Measurements from ENCODE around the gene ADRM1.

ADRM1 gene

DNA sequence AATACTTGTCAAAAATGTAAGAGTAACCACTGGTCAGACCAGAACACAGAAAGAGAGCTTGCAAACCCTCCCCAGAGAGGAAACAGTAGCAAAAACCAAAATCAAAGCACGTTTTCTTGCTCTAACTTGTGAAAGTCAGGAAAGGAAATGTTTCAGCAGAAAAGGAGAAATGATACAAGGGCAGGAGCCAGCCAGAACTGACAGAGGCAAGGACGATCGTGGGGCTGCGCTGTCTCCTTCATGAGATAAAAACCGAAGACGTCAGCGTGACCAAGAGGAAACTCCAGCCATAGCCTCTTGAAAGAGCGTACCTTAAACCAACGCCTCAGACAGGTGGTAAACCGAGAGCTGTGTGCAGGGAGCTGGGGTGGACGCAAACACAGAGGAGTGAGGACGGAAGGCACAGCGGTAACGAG lies 36.9 kb downstream of the ADRM1 start:
- DNase-seq (ENCODE audit: low read depth, low spot score) = no peak

DNA sequence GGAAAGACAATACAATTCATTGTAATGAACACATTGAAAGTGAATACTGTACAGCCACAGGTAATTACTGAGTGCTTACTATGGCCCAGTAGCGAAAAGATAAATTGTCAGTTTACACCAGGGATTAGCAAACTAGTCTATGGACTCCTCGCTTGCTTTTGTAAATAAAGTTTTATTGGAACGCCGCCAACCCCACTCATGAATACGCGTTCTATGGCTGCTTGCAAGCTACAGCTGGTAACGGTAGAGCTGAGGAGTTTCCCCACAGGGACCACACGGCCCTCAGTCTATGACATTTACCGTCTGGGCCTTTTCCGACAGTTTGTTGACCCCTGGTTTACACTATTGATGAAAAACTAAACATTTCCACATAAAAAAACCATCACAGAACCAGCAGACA lies 40.1 kb downstream of the ADRM1 start:
- DNase-seq (ENCODE audit: low read depth, low spot score) = no peak

DNA sequence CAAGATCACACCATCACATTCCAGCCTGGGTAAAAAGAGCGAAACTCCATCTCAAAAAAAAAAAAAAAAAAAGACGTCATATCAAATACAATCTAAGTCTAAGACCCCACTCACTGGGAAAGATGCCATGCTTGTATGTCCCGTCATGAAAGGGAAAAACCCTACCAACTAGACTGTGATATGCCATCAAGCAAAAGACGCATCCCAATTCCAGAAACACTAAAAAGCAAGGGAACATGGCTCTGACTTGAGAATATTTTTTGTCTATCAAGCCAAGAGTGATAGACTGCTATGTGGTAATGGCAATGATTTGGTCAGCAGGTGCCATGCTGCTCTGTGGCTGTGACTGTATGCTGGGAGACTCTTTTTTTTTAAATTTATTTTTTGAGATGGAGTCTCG lies 41.3 kb downstream of the ADRM1 start:
- no peak for DNase-seq (ENCODE audit: low read depth, low spot score)

DNA sequence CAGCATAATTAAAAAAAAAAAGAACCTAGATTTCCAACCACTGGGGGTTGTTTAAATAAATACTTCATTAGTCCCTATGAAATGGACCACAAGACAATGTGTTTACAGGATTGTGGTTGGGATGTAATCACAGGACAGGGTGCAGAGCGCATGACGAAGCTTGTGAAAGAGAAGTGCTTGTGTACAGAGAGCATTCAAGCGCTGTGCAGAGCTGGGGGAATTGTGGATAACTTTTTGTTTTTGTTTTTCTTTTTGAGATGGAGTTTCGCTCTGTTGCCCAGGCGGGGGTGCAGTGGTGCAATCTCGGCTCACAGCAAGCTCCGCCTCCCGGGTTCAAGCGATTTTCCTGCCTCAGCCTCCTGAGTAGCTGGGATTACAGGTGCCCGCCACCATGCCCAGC lies 42.0 kb downstream of the ADRM1 start:
- DNase-seq (ENCODE audit: low read depth, low spot score) = no peak

DNA sequence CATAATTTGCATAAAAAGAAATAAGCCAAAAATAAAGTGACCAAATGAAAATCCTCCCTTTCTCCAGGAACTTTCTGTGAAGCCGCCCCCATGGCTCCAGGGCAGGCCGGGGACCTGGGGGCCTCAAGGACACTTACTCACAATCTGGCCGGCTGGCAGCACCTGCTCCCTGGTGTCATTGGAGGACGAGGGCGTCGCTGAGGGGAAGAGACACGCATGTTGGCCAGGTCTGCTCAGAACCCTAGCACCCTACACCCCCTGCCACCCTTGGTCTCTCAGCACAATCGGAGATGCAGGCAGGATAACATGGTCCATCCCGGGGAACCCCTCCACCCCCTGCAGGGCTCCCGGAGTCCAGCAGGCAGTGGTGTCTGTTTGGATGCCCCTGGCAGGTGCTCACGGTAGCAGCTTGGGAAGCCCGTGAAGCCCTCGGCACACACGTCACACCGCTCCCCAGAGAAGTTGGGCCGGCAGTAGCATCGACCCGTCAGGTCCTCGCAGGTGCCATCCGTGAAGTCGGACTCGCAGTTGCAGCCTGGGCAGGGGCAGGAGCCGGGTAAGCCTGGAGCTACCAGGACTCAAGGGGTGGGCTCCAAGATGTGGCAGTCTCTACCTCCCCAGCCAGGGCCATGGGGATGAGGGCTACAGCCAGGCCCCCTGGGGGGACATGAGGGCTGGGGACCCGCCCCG lies 43.0 kb downstream of the ADRM1 start:
- DNase-seq (ENCODE audit: low read depth, low spot score) = no peak

DNA sequence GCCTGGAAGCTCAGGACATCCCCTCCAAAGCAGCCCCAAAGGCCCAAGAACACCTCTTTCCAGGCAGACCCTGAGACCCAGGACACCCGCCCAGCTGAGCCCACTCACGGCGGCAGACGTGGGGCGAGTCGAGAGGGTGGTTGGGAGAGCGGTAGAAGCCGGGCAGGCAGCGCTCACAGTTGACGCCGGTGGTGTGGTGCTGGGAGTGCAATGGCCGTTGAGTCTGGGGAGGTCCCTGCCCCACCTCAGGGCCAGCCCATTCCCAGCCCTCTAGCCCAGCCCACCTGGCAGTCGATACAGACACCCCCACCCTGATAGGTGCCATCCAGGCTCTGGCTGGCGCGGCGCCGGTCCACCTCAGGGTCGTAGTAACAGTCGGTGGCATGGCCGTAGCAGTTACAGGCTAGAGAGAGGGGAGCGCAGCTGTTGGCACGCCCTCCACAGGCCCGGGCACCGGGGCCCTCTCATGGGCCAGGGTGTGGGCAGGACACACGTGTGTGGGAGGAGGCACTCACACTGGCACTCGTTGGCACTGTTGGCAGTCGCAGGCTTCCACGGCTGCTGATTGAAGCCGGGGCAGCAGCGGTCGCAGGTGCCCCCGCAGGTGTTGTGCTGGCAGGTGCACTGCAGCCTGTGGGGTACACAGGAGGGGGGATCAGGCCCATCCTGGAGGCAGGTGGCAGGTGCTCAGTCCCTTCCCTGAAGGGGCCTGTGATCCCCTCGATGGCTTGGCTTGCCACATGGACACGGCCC lies 43.8 kb downstream of the ADRM1 start:
- no peak for DNase-seq (ENCODE audit: low read depth, low spot score)

DNA sequence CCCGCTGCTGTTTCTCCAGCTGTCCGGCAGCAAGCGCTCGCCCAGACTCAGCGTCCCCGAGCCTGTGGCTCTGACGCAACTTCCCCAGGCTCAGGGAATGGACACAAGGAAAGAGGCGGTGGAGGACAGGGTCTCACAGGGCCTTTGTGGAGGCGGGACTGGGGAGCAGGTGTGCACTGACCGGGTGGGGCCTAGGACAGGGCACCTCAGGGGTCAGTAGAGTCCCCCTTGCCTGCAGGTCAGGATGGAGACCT lies 44.3 kb downstream of the ADRM1 start:
- no peak for DNase-seq (ENCODE audit: low read depth, low spot score)

DNA sequence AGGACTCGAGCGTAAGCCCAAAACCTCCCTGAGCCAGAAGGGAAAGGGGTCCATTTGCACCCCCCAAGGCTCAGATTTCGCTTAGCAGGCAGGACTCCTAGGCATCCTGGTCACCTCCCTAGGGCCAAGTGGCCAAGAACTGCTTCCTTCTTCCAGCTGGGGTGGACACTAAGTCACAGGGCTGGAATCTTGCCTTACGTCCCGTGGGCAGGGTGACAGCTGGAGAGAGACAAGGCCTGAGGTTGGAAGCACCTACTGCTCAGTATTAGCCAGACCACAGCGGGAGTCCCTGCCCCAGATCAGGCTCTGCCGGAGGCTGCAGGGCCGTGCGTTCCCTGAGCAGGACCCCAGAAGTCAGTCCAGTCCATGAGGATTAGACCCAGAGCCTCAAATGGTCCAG lies 44.6 kb downstream of the ADRM1 start:
- no peak for DNase-seq (ENCODE audit: low read depth, low spot score)

DNA sequence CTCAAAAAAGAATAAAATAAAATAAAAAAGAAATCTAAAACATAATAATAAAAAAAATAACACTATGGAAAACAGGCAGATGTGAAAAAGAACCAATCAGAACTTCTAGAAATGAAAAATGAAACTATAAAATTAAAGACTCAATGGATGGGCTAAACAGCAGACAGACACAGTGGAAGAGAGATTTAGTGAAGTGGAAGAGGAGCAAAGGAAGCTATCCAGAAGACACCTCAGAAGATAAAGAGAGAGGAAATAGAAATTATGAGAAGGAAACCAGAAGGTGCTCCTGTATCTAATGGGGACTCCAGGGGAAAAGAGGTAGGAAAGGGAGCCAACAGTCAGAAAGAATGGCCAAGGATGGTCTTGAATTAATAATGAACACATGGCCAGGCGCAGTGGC lies 45.8 kb downstream of the ADRM1 start:
- no peak for DNase-seq (ENCODE audit: low read depth, low spot score)

DNA sequence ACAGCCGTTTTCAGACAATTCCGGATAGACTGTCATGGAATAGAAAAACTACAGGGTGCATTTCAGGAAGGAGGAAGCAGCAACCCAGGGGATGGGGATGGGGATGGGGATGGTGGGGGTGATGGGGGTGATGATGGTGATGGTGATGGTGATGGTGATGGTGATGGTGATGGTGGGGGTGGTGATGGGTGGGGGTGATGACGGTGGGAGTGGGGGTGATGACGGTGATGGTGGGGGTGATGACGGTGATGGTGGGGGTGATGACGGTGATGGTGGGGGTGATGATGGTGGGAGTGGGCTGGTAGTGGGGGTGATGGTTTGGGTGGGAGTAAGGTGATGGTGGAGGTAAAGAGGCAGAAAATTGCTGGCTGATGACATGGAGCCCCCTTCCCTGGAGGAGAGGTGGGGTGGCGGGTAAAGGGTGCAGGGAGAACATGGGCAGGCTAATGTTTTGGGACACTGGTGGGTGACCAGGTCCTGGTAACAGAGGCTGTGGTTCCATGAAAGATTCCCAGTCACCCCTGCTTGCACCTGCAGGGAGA lies 46.8 kb downstream of the ADRM1 start:
- DNase-seq (ENCODE audit: low read depth, low spot score) = no peak

DNA sequence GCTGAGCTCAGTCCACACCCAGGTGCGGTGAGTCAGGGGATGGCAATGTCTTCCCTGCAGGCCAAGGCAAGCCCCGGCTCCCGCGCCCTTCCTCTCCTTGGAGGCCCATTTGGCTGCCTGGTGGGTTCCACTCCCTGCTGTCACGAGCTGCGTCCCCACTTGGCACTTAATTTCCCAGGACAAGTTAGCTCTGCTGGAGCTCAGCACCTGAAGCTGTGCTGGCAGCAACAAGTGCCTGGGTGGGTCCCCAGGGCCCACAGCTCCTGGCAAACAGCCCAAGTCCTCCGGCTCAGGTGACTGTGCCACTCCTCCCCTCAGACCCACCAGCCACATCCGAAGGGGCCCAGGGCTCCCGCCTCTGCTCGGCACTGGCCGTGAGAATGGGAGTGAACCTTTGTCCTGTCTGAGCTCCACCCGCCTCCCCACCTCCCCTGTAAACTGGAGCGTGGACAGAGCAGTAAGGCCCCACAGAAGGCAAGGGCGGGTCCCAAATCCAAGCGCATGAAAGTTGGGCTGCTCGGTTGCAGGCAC lies 47.4 kb downstream of the ADRM1 start:
- DNase-seq (ENCODE audit: low read depth, low spot score) = no peak

DNA sequence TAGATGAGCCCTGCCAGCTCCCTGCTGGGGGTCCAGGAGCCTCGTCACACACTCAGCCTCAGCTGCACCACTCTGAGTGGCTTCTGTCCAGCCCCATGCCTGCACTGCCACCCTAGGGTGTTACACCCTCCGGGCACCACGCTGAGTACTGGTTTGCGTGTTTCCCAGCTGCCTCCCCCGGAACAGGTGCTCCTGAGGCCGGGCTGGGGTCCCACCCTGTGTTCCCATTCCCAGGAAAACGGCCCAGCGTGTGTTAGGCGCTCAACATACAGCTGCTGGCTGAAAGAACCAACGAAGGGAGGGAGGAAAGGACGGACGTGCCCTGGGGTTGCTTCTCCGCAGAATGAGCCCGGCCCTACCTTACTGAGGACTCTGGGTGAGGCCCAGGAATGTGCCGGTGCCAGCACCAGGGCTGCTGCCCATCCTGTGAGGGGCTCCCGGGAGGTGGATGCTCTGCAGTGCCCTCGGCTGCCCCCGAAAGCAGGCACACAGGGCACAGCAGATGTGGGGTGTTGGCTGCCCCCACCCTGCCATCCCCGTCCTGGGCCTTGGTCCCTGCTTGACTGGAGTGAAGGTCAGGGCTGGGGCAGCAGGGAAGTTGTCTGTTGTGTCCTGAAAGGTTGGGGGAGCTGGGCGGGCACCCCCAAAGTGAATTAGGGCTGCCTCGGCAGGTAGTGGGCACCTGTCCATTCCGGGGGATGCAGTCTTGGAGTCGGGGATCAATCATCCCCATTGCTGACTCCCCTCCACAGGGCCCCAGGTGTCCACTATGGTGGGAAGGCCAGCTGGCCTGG lies 48.0 kb downstream of the ADRM1 start:
- no peak for DNase-seq (ENCODE audit: low read depth, low spot score)

DNA sequence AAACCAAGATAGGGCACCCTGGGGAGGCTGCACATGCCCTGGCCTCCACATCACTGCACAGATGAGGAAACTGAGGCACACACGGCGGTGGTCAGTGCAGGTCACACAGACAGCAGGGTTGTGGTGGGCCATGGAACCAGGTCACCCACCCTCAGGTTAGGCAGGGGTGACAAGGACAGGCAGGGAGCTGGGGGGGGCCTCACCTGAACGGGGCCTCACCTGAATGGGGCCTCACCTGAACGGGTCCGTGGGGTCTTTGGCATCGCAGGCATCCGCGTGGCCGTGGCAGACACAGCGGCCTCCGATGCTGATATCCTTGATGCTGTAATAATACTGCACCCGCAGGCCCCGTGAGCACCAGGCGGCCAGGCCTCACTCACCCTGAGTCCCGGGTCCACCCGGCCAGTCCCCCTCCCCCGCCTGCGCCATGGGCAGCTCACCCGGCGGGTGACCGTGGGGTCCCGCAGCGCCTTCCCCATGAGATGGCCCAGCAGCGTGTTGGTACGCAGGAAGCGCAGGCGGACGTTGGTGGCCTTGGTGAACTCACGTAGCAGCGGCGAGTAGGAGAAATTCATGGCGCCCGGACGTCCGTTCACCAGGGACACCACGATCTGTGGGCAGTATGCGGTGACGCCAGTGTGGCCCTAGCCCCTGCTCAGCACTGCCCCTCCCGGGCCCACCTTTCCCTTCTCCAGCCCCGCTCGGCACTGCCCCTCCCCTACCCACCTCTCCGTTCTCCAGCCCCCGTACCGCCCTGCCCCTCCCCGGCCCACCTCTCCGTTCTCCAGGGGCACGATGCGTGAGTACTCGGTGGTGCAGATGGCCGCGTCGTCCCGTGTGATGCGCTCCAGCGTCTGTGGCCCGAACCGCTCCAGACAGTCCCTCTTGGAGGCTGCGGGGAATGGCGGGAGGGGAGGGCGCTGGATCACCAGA lies 48.9 kb downstream of the ADRM1 start:
- DNase-seq (ENCODE audit: low read depth, low spot score) = no peak

DNA sequence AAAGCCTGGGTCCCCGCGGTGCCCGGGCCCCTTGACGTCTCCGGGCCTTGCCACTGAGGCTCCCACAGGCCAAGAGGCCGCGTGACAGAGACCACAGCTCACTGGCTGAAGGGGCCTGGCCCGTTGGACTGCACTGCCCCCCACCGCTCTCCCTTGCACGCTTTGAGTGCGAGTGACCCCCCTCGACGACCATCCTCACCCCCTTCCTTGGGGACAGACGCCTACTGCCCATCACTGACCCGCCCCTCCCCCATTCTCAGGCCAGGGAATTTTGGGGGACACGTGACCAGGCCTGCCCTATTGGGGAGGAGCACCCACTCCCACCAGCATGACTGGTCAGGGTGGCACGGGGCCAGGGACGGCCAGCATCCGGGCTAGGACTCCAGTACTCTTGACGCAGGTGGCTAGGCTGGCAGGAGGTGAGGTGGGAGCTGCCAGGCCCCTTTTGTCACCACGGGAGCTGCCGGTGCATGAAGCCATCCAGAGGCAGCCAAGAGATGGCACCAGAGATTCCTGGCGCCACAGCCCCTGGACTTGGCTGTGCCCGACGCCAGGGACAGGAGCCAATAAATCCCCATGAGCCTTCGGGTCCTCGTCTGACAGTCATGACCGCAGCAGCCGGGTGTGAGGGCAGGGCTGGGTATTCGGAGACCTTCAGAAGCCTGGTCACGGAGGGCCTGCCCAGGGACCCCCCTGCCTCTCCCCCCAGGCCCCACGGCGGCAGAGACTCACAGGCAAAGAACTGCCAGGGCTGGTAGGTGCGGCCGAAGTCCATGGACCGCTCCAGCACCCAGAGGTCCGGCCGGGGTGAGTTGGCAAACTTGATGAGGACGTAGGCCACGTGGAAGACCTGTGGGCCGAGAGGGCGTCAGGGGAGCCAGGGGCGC lies 49.8 kb downstream of the ADRM1 start:
- no peak for DNase-seq (ENCODE audit: low read depth, low spot score)

DNA sequence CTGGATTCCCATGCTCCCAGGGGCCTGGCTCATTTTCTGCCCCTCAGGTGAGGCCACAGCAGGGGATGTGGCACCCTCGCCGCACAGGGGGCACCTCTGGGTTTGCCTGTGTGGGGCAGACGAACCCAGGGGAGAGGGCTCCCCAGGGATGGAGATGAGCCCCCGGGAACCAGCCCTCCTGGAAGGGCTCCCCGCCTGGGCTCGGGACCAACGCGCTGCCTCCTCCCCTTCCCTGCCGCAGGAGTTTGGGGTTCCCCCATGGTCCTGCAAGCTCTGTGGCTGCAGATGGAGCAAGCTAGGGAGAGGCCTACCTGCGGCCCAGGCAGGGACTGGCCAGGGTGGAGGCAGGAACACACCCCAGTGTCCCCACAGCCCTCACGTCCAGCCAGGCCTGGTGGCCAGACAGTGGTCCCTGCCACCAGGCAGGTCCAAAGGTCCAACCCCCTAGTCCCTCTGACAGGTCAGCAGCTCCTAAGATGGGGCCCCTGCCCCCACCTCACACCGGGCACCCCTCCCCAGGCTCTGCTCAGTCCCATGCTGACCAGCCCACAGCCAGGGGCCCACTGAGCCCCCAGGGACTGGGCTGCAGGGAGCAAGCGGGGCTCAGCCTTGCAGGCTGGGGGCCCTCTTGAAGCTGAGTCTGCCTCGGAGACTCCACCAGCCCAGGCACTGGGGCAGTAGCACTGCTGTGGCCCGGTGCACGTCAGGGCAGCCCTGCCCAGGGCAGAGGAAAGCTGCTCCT lies 50.7 kb downstream of the ADRM1 start:
- DNase-seq (ENCODE audit: low read depth, low spot score) = no peak

DNA sequence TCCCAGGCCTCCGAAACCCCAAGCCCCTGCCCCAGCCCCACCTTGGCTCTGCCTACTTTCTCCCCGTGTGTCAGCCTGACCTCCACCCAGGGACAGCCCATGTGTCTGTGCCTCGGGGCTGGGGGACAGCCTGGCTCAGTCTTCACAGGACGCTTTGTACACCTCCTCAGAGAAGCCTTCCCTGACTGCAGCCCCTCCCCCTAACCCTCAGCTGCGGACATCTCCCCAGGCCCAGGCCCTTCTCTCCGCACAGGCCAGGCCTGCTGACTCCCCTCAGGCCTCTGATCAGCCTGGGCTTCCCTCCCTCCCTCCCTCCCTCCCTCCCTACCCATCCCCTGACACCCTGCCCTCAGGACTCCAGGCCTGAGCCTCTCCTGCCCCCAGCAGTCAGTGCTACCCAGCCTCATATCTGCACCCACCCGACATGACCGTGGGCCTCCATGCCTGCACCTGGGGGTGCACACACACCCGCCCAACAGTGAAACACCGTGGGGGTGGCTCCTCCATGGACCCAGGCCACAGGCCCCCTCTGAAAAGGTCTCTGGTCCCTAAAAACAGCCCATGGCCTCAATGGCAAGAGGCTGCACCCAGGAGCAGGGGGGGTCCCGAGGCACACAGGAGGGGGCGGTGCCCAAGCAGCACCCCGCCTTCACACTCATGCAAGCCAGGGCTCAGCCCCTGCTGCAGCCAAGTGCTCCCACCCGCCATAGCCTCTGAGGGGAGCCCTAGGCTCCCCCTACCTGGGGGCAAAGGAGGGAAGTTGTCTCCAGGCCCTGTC lies 51.4 kb downstream of the ADRM1 start:
- no peak for DNase-seq (ENCODE audit: low read depth, low spot score)

DNA sequence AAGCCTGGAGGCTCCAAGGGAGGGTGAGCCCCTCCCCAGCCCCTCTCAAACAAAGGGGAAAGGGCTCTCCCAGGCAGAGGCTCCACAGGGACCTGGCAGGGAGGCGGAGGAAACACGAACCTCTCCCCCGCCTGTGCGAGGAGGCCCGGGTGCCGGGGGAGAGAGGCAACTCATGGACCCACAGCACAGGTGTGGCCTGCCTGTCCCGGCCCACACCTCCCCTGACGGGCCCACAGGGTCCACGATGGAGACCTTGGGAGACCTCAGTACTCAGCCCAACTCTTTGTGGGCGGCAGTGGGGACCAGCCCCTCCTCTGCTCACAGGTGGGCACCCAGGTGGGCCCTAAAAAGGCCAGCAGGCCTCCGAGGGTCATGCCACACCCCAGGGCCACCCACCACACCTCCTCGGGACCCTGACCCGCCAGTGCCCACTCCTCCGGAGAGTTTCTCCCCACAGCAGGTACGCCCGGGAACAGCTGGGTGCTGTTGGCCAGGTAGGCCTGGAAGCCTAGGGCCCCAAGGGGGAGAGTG lies 52.1 kb downstream of the ADRM1 start:
- DNase-seq (ENCODE audit: low read depth, low spot score) = no peak

DNA sequence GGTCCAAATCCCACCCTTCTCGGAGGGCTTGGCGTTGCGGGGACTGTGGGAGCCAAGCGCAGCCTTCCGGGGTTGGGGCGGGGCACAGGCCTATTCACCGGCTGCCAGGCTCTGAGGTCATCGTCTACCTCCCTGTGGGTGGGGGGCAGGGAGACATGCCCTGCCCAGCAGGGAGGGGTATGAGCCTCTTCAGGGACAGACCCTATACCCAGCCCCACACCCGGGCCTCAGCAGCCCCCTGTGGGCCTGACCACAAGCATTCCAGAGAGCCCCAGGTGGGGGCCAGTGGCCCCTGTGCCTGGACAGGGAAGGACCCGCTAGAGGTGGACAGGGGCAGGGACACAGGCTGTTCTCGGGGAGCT lies 52.7 kb downstream of the ADRM1 start:
- DNase-seq (ENCODE audit: low read depth, low spot score) = no peak

Measured in iPS DF 19.7 (cell line).